Measurements from ENCODE around the gene PTPRN. TPM values are rescaled to one million over a fixed set of nuclear protein-coding genes. Genes with fewer than 3 reads are reported as not detected.

PTPRN gene
- total RNA-seq, 1 donor from 2014 or later: 30.5 TPM

DNA sequence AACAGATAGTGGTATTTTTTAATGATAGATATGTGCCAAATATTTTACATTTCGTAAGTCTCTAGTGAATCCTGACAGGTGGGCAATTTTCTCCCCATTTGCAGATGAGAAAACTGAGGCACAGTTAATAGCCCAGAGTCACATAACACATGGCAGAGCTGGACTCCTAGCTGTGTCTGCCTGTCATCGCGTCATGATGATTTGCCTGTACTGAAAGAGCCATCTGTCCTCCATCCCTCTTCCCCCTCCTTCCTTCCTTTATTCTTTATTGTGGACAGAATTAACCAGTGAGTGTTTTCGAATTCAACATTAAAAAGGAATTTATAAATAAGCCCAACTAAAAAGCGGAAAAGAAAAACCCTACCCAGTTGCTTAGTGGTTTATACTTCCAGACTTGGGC, 26.8 kb downstream of the PTPRN start:
- Mint-ChIP-seq H3K4me1 (ENCODE audit: low read depth) (peaks cover 18% of the 10 kb centered on the region), H3K9me3 (ENCODE audit: low read depth) (no peaks in the 10 kb centered on the region), H3K4me3 (ENCODE audit: low read depth) (no peak overlapping the region), H3K27me3 (no peaks in the 10 kb centered on the region), H3K27ac (no peak overlapping the region), H3K36me3 (ENCODE audit: insufficient read depth) (peaks cover 5% of the 10 kb centered on the region)
- DNase-seq (ENCODE audit: low spot score, unreplicated experiment): no peak
- TF ChIP-seq, protein P1, sequence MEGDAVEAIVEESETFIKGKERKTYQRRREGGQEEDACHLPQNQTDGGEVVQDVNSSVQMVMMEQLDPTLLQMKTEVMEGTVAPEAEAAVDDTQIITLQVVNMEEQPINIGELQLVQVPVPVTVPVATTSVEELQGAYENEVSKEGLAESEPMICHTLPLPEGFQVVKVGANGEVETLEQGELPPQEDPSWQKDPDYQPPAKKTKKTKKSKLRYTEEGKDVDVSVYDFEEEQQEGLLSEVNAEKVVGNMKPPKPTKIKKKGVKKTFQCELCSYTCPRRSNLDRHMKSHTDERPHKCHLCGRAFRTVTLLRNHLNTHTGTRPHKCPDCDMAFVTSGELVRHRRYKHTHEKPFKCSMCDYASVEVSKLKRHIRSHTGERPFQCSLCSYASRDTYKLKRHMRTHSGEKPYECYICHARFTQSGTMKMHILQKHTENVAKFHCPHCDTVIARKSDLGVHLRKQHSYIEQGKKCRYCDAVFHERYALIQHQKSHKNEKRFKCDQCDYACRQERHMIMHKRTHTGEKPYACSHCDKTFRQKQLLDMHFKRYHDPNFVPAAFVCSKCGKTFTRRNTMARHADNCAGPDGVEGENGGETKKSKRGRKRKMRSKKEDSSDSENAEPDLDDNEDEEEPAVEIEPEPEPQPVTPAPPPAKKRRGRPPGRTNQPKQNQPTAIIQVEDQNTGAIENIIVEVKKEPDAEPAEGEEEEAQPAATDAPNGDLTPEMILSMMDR (IDR thresholded peaks at IDR 0.05; ENCODE audit: unreplicated experiment): no peak

GRCh38 chr2:219281588-219281987, 27.6 kb downstream of the PTPRN start:
- no peak overlapping the region for H3K27ac Mint-ChIP-seq
- TF ChIP-seq, protein P1 (IDR thresholded peaks at IDR 0.05; ENCODE audit: unreplicated experiment): no peak
- H3K36me3 Mint-ChIP-seq (ENCODE audit: insufficient read depth): peaks cover 5% of the 10 kb centered on the region
- H3K4me3 Mint-ChIP-seq (ENCODE audit: low read depth): no peak overlapping the region
- no peaks in the 10 kb centered on the region for H3K9me3 Mint-ChIP-seq (ENCODE audit: low read depth)
- no peak for DNase-seq (ENCODE audit: low spot score, unreplicated experiment)
- H3K27me3 Mint-ChIP-seq: no peaks in the 10 kb centered on the region
- H3K4me1 Mint-ChIP-seq (ENCODE audit: low read depth): peaks cover 18% of the 10 kb centered on the region

- Mint-ChIP-seq H3K4me3 (ENCODE audit: low read depth) (peak overlapping the region; percentile 84), H3K27ac (no peak overlapping the region), H3K36me3 (ENCODE audit: insufficient read depth) (peaks cover 5% of the 10 kb centered on the region), H3K4me1 (ENCODE audit: low read depth) (peaks cover 18% of the 10 kb centered on the region), H3K9me3 (ENCODE audit: low read depth) (no peaks in the 10 kb centered on the region), H3K27me3 (no peaks in the 10 kb centered on the region)
- TF ChIP-seq, protein P1 (IDR thresholded peaks at IDR 0.05; ENCODE audit: unreplicated experiment): no peak
- DNase-seq (ENCODE audit: low spot score, unreplicated experiment): no peak
These were observed 28.6 kb downstream of the PTPRN start for GRCh38 chr2:219280651-219281050.

GRCh38 chr2:219279916-219280516, 29.2 kb downstream of the PTPRN start:
- Mint-ChIP-seq H3K27me3 (no peaks in the 10 kb centered on the region), H3K36me3 (ENCODE audit: insufficient read depth) (peaks cover 4% of the 10 kb centered on the region), H3K27ac (peak overlapping the region; percentile 98), H3K9me3 (ENCODE audit: low read depth) (no peaks in the 10 kb centered on the region), H3K4me1 (ENCODE audit: low read depth) (peaks cover 18% of the 10 kb centered on the region), H3K4me3 (ENCODE audit: low read depth) (peak overlapping the region; percentile 84)
- TF ChIP-seq, protein P1 (IDR thresholded peaks at IDR 0.05; ENCODE audit: unreplicated experiment): peak; percentile 16
- no peak for DNase-seq (ENCODE audit: low spot score, unreplicated experiment)

DNA sequence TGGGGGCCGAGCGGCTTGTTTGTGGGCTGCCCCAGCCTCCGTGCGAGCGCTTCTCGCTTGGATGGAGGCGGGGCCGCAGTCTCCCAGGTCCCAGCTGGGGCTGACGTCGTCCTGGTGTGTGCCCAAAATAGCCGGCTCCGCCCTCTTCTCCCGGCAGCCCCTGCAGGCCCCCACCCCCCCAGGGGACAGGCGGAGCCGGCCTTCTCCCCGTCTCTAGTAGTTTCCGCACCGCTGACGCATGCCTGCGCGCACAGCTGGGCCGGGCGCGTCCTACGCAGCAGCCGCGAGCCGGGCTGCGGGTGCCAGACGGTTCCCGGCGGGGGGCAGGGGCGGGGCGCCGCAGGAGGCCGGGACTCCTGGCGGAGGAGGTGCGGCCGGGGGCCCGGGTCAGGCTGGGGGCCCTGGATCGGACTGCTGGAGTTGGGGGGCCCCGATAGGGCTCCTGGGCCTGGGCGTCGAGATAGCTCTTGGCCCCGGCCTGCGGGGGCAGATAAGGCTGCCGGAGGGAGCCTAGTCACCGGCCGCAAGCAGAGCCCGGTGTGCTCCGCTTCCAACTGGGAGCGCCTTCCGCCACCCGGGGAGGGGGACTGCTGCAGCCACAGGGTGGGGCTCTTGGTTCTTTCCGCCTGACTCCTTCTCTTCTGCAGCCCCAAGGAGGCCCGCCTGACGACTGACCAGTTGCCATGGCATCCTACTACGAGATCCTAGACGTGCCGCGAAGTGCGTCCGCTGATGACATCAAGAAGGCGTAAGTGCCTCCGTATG, 29.9 kb downstream of the PTPRN start, which contains the start of gene DNAJB2:
TSS of gene DNAJB2 (plus strand) at position 216 of the 765 bp plus-strand sequence. CDS start at position 684, 468 bp downstream.
- peaks cover 22% of the 10 kb centered on the region for H3K4me1 Mint-ChIP-seq (ENCODE audit: low read depth)
- no peaks in the 10 kb centered on the region for H3K9me3 Mint-ChIP-seq (ENCODE audit: low read depth)
- H3K27ac Mint-ChIP-seq: peak within 1 kb of the TSS; percentile 98
- H3K36me3 Mint-ChIP-seq (ENCODE audit: insufficient read depth): peaks cover 4% of the 10 kb centered on the region
- H3K4me3 Mint-ChIP-seq (ENCODE audit: low read depth): peak within 1 kb of the TSS; percentile 84
- TF ChIP-seq, protein P1 (IDR thresholded peaks at IDR 0.05; ENCODE audit: unreplicated experiment): peak; percentile 22
- peak; percentile 91 for DNase-seq (ENCODE audit: low spot score, unreplicated experiment)
- peaks cover 4% of the 10 kb centered on the region for H3K27me3 Mint-ChIP-seq

All from progenitor cell of endocrine pancreas (in vitro differentiated cells).